ENCODE measurements around the gene CRYBG1. TPM values are rescaled to one million over a fixed set of nuclear protein-coding genes. Genes with fewer than 3 reads are reported as not detected.
"Not testable (repeated sequence)": the region's sequence is repeated elsewhere in the genome, so short reads cannot be mapped to it uniquely, and the experiment has no call there.

Gene CRYBG1
- total and polyA plus RNA-seq, 3 donors from 2014 or later: 4.8 to 16.5 (median 7.8) TPM

- H3K27ac ChIP-seq: no peak overlapping the region
- intact Hi-C loops (cut with DNase I; ENCODE audit: low total_unique reads): no loop called here
- peaks cover 3% of the 10 kb centered on the region for H3K4me1 ChIP-seq
- H3K36me3 ChIP-seq (ENCODE audit: low read depth, missing control alignments): no peaks in the 10 kb centered on the region
- TF ChIP-seq POLR2A (IDR thresholded peaks at IDR 0.05) (no peak), CTCF (IDR thresholded peaks at IDR 0.05) (no peak)
- no peaks in the 10 kb centered on the region for H3K9me3 ChIP-seq
- H3K27me3 ChIP-seq: no peaks in the 10 kb centered on the region
- no peak overlapping the region for H3K4me3 ChIP-seq
- no peak for DNase-seq
- WGBS, 2 donors: 68 to 69% methylated on average over 2 of the region's 2 CpGs
Observed at GRCh38 chr6:106557837-106558236, 197.3 kb downstream of the CRYBG1 start.

- Histone ChIP-seq H3K36me3 (ENCODE audit: low read depth, missing control alignments) (no peaks in the 10 kb centered on the region), H3K9me3 (no peaks in the 10 kb centered on the region), H3K27me3 (no peaks in the 10 kb centered on the region), H3K27ac (no peak overlapping the region), H3K4me3 (no peak overlapping the region), H3K4me1 (peaks cover 3% of the 10 kb centered on the region)
- no peak for DNase-seq
- intact Hi-C loops (cut with DNase I; ENCODE audit: low total_unique reads): no loop called here
- 88 to 94% methylated on average over 4 of the region's 4 CpGs for WGBS, 2 donors
- TF ChIP-seq POLR2A (IDR thresholded peaks at IDR 0.05): no peak
- TF ChIP-seq CTCF (IDR thresholded peaks at IDR 0.05): no peak
Observed at GRCh38 chr6:106558364-106558763, 197.8 kb downstream of the CRYBG1 start.

- H3K27me3 ChIP-seq; H3K9me3 ChIP-seq; H3K36me3 ChIP-seq (ENCODE audit: low read depth, missing control alignments); H3K4me1 ChIP-seq; H3K4me3 ChIP-seq; H3K27ac ChIP-seq; intact Hi-C loops (cut with DNase I; ENCODE audit: low total_unique reads); DNase-seq: not testable (repeated sequence)
- 88 to 97% methylated on average over 5 of the region's 5 CpGs for WGBS, 2 donors
Observed at GRCh38 chr6:106559659-106560058, 199.1 kb downstream of the CRYBG1 start.

- Histone ChIP-seq H3K27me3 (no peaks in the 10 kb centered on the region), H3K9me3 (no peaks in the 10 kb centered on the region), H3K4me1 (peaks cover 3% of the 10 kb centered on the region), H3K4me3 (no peak overlapping the region), H3K27ac (no peak overlapping the region), H3K36me3 (ENCODE audit: low read depth, missing control alignments) (no peaks in the 10 kb centered on the region)
- 87 to 93% methylated on average over 7 of the region's 7 CpGs for WGBS, 2 donors
- no peak for DNase-seq
- intact Hi-C loops (cut with DNase I; ENCODE audit: low total_unique reads): no loop called here
- TF ChIP-seq CTCF (IDR thresholded peaks at IDR 0.05): no peak
- no peak for TF ChIP-seq POLR2A (IDR thresholded peaks at IDR 0.05)
Observed at GRCh38 chr6:106560996-106561685, 200.6 kb downstream of the CRYBG1 start.

- Histone ChIP-seq H3K27ac (no peak overlapping the region), H3K4me1 (peaks cover 3% of the 10 kb centered on the region), H3K36me3 (ENCODE audit: low read depth, missing control alignments) (no peaks in the 10 kb centered on the region), H3K4me3 (no peak overlapping the region), H3K9me3 (no peaks in the 10 kb centered on the region), H3K27me3 (no peaks in the 10 kb centered on the region)
- 51 to 57% methylated on average over 6 of the region's 6 CpGs for WGBS, 2 donors
- no peak for DNase-seq
- intact Hi-C loops (cut with DNase I; ENCODE audit: low total_unique reads): no loop called here
- no peak for TF ChIP-seq POLR2A (IDR thresholded peaks at IDR 0.05)
- TF ChIP-seq CTCF (IDR thresholded peaks at IDR 0.05): no peak
Observed at GRCh38 chr6:106561686-106562405, 201.3 kb downstream of the CRYBG1 start.
